Lung (tissue), 16 donors: ENCODE data around the gene PFN2. TPM values are rescaled to one million over a fixed set of nuclear protein-coding genes. Genes with fewer than 3 reads are reported as not detected.

Experiments
- ATAC-seq: fragments of 200-7000 bp; cut with Tn5 transposase; one replicate; pipeline ENCODE4 v1.9.1; 2020; ENCODE audit warnings: moderate number of reproducible peaks; ENCODE audit not compliant: insufficient read depth, low FRiP score
- DNase-seq, 3 donors: peaks; one replicate each; pipeline ENCODE4 v3.0.0-alpha.2; 2013 to 2017
- H3K27ac ChIP-seq, 2 donors: one replicate each; pipeline ENCODE4 v1.5.1; 2013; ENCODE audit warnings: mild to moderate bottlenecking in 2 of 2, moderate library complexity in 2 of 2, control low read depth in 1 of 2, inconsistent platforms in 1 of 2, low read depth in 1 of 2, low read length in 1 of 2
- H3K27me3 ChIP-seq, 3 donors: one replicate each; pipeline ENCODE4 v1.5.1; 2013; ENCODE audit warnings: low read length in 2 of 3; ENCODE audit not compliant: control insufficient read depth in 3 of 3, insufficient read depth in 3 of 3
- H3K36me3 ChIP-seq, 4 donors: one replicate each; pipeline ENCODE4 v1.5.1; 2013; ENCODE audit warnings: low read length in 4 of 4, mild to moderate bottlenecking in 1 of 4, moderate library complexity in 1 of 4; ENCODE audit not compliant: control insufficient read depth in 4 of 4, insufficient read depth in 4 of 4
- H3K4me1 ChIP-seq, 5 donors: one replicate each; pipeline ENCODE4 v1.5.1; 2013; ENCODE audit warnings: low read length in 5 of 5, mild to moderate bottlenecking in 2 of 5, moderate library complexity in 1 of 5; ENCODE audit not compliant: control insufficient read depth in 5 of 5, insufficient read depth in 5 of 5
- H3K4me3 ChIP-seq: one replicate; pipeline ENCODE4 v1.5.1; 2013; ENCODE audit warnings: mild to moderate bottlenecking, control low read depth, moderate library complexity
- H3K9ac ChIP-seq, 2 donors: one replicate each; pipeline ENCODE4 v1.5.1; 2013; ENCODE audit warnings: low read length in 2 of 2, control low read depth in 1 of 2; ENCODE audit not compliant: insufficient read depth in 1 of 2
- H3K9me3 ChIP-seq, 4 donors: one replicate each; pipeline ENCODE4 v1.5.1; 2013; ENCODE audit warnings: low read length in 3 of 4, mild to moderate bottlenecking in 1 of 4, moderate library complexity in 1 of 4; ENCODE audit not compliant: control insufficient read depth in 4 of 4, insufficient read depth in 3 of 4
- CTCF ChIP-seq: IDR thresholded peaks from 2 replicates; pipeline ENCODE4 v1.5.1; 2012; ENCODE audit warnings: mild to moderate bottlenecking; ENCODE audit errors: control extremely low read depth, extremely low read depth
- WGBS, 2 donors: extraction: QIAGEN DNeasy Blood & Tissue Kit; methylation state at CpG; one replicate each; pipeline ENCODE4 v1.1.7; 2013; 5-methylcytosine and 5-hydroxymethylcytosine counted together
- long read RNA-seq, 5 donors: transcript quantifications; one replicate each; lab custom pipeline, GENCODE V29; 2026
- polyA plus RNA-seq, 2 donors: library from polyadenylated mRNA; stranded (reverse); fragments of 200-250 nt; gene quantifications; one replicate each; pipeline ENCODE4 v1.2.1, GENCODE V29; 2013
- total RNA-seq, 2 donors: library from RNA; depleted of rRNA in 1 of 2; stranded (reverse); fragments of >200 nt in 1 of 2; gene quantifications; one replicate each; pipeline ENCODE4 v1.2.1, GENCODE V29; 2014 to 2021
- donor health status: control.
- donor health status: control.
- donor health status: Bipolar disorder and iron deficiency.
- donor health status: healthy.
- donor health status: DM: yes; HTN: yes; CAD: no.

Gene PFN2
- total RNA-seq (10 to 100 TPM; 69.7 to 91.7 TPM), polyA plus RNA-seq (10 to 100 TPM; 28.1 to 28.8 TPM)
- long read RNA-seq, donor 1, transcript PFN2-203 (3 exons, 1,780 nt), result major isoform, 88 of 120 reads
- long read RNA-seq, donor 1, transcript PFN2-201 (3 exons, 2,261 nt), result minor isoform, 23 of 120 reads
- long read RNA-seq, donor 1, partial matches to known transcripts, result 5 of 120 reads
- long read RNA-seq, donor 1, other reads (novel, unspliced or antisense), result 0 of 120 reads
- long read RNA-seq, donor 2, transcript PFN2-201 (3 exons, 2,261 nt), result minor isoform, 12 of 52 reads
- long read RNA-seq, donor 2, transcript PFN2-203 (3 exons, 1,780 nt), result major isoform, 40 of 52 reads
- long read RNA-seq, donor 2, partial matches to known transcripts, result 0 of 52 reads
- long read RNA-seq, donor 2, other reads (novel, unspliced or antisense), result 0 of 52 reads
- long read RNA-seq, donor 3, transcript PFN2-203 (3 exons, 1,780 nt), result major isoform, 43 of 67 reads
- long read RNA-seq, donor 3, transcript PFN2-201 (3 exons, 2,261 nt), result minor isoform, 15 of 67 reads
- long read RNA-seq, donor 3, partial matches to known transcripts, result 5 of 67 reads
- long read RNA-seq, donor 3, other reads (novel, unspliced or antisense), result 0 of 67 reads
- long read RNA-seq, donor 4, transcript PFN2-203 (3 exons, 1,780 nt), result major isoform, 35 of 49 reads
- long read RNA-seq, donor 4, transcript PFN2-201 (3 exons, 2,261 nt), result minor isoform, 11 of 49 reads
- long read RNA-seq, donor 4, partial matches to known transcripts, result 0 of 49 reads
- long read RNA-seq, donor 4, other reads (novel, unspliced or antisense), result 0 of 49 reads
- long read RNA-seq, donor 5, transcript PFN2-203 (3 exons, 1,780 nt), result major isoform, 89 of 136 reads
- long read RNA-seq, donor 5, transcript PFN2-201 (3 exons, 2,261 nt), result minor isoform, 36 of 136 reads
- long read RNA-seq, donor 5, partial matches to known transcripts, result 6 of 136 reads
- long read RNA-seq, donor 5, other reads (novel, unspliced or antisense), result 0 of 136 reads

GRCh38 chr3:149970716-149971402 is at the start of gene PFN2:
Gene PFN2, minus strand, starts transcription at chr3:149970895. Its CDS starts 39 bp downstream, at chr3:149970856.
- no peak for TF ChIP-seq CTCF
- no peaks in the 10 kb centered on the region for H3K9me3 ChIP-seq
- DNase-seq (peak; percentile 90 to 95 (median 92)), ATAC-seq (peak; percentile 74)
- WGBS, 2 donors, result 0% methylated on average over 60 to 102 of the region's 102 CpGs
- H3K4me3 ChIP-seq, result peak within 1 kb of the TSS; percentile 80
- peak within 1 kb of the TSS; percentile 82 to 95 for H3K9ac ChIP-seq
- peak within 1 kb of the TSS; percentile 80 to 98 for H3K27ac ChIP-seq
- peaks cover 0 to 9% (median 7%) of the 10 kb centered on the region in 4 donors for H3K36me3 ChIP-seq
- no peaks in the 10 kb centered on the region for H3K27me3 ChIP-seq
- H3K4me1 ChIP-seq, result peaks cover 0 to 35% (median 6%) of the 10 kb centered on the region in 5 donors

- H3K9me3 ChIP-seq, result no peaks in the 10 kb centered on the region
- no peak for ATAC-seq
- WGBS, 2 donors, result 77 to 87% methylated on average over 2 of the region's 2 CpGs
These were observed 45.2 kb upstream of the PFN2 start for GRCh38 chr3:150015901-150016300.

GRCh38 chr3:150014782-150015181 is 44.1 kb upstream of the PFN2 start:
- no peaks in the 10 kb centered on the region for H3K27me3 ChIP-seq
- no peak overlapping the region for H3K4me3 ChIP-seq
- no peaks in the 10 kb centered on the region for H3K36me3 ChIP-seq
- no peaks in the 10 kb centered on the region for H3K9me3 ChIP-seq
- no peaks in the 10 kb centered on the region for H3K4me1 ChIP-seq
- H3K27ac ChIP-seq, result no peak overlapping the region
- TF ChIP-seq CTCF, result no peak
- no peak overlapping the region for H3K9ac ChIP-seq
- no peak for DNase-seq
- no peak for ATAC-seq

More at GRCh38 chr3:150015901-150016300, 45.2 kb upstream of the PFN2 start:
- Histone ChIP-seq H3K4me1 (no peaks in the 10 kb centered on the region), H3K27ac (no peak overlapping the region), H3K27me3 (no peaks in the 10 kb centered on the region), H3K9ac (no peak overlapping the region), H3K4me3 (no peak overlapping the region), H3K36me3 (no peaks in the 10 kb centered on the region)
- TF ChIP-seq CTCF, result no peak
- DNase-seq, result no peak
